SKM-1 treated with dmso at 0.1 percent for 144 hours (cell line): ENCODE results near the gene TRIM2.
"Not testable (repeated sequence)": the region's sequence is repeated elsewhere in the genome, so short reads cannot be mapped to it uniquely, and the experiment has no call there.

Experiments
- DNase-seq: peaks from one replicate; lab custom pipeline; 2025; ENCODE audit not compliant: unreplicated experiment; lab: John Stamatoyannopoulos, UW

TRIM2 gene

DNA sequence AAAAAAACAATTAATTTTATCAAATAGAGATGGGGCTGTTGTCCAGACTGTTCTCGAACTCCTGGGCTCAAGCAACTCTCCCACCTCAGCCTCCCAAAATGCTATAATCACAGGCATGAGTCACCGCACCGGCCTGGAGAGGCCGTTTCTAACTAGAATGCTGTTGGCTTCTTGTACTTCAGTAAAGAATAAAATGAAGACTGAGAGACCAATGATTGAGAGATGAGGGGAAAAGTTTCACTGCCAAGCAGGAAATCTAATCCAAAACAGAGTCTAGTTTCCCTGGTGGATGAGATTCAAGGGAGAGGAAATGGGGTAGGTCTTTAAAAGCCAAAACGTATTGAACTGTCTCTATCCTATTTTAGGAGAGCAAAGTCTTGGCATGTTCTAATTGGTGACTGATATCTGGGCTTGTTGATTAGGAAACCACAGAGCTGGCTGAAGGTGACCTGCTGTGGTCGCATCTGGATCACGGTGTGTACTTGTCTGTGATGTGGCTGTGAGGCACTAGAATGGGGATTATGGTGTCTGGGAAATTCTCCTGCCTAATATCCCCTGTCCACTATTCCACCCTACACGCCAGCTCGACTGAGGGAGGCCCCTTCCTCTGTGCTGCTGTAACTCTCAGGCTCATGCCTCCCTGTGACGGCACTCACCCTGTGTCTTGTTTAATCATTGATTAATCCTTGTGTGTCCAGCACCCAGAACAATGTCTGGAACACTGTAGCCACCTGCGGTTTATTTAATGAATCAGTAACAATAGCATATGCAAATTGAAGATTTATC lies 15.0 kb upstream of the TRIM2 start:
- no peak for DNase-seq

DNA sequence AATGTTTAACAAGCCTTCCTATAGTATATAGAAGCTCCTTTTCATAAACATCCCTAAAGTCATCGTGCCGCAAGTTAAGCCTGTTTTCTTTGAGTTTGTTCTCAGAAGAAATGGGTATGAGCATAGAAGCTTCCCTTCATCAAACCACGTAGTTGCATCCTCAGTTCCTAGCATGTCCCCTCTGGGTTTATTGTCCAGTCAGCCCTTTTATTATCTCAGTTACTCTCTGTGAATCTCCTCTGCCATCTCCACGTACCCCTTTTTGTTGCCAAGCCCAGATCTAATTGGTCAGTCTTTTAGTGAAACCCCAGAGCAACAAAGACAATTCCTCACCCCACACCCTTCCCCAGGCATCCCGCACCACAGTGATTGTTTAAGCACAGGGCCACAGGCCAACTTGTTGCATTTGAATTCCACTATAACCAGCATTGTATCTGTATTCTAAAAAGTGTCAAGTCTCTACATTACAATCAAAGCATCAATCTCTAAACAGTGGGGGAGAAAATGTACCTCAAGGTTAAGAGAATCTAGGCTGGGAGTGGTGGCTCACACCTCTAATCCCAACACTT lies 12.4 kb upstream of the TRIM2 start:
- no peak for DNase-seq

GRCh38 chr4:153197301-153197700 lies 6.9 kb upstream of the TRIM2 start:
- no peak for DNase-seq

DNA sequence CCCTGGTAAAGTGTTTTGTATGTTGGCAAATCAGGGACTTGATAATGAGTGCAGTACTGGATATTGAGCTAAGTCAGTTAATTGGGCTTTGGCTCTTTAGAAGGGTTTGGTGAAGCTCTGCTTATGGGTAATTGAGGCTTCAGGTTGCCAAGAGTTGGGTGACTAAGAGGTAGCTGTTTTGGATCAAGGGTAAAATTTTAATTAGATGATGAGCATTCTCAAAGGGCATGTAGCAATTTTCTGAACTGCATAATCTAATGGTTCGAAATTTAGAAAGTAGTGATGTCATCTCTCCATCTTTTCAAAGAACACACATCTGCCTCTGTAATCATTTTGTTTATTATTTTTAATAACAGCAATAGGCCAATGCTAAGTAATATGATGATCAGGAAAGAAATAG lies 5.5 kb upstream of the TRIM2 start:
- DNase-seq, result no peak

- not testable (repeated sequence) for DNase-seq
Measured at GRCh38 chr4:153203746-153204145, 497 bp upstream of the TRIM2 start.

GRCh38 chr4:153204728-153205648 lies 745 bp downstream of the TRIM2 start:
- DNase-seq, result no peak

- no peak for DNase-seq
Measured at GRCh38 chr4:153205757-153206156, 1.5 kb downstream of the TRIM2 start.

- no peak for DNase-seq
Measured at GRCh38 chr4:153206534-153206933, 2.3 kb downstream of the TRIM2 start.

- DNase-seq, result no peak
Measured at GRCh38 chr4:153207027-153207426, 2.8 kb downstream of the TRIM2 start.

DNA sequence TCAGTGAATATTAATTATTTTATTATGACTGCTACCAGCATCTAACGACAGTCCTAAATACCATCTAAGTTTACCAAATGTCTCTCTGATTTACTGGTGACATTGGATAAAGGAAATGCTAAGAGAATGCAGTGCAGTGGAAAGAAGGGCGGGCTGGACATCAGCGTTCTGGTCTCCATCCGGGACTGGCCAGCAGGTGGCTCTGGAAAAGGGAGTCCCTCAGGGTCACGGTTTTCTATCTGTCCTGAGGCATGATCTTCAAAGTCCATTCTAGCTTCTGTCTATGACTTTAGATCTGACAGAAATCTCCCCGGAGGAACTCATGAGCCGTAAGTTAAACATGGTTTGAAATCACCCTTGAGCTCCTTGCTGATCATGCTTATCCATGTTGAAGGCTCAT lies 3.3 kb downstream of the TRIM2 start:
- DNase-seq, result no peak

- DNase-seq, result no peak
Measured at GRCh38 chr4:153209410-153209809, 5.2 kb downstream of the TRIM2 start.

- DNase-seq, result no peak
Measured at GRCh38 chr4:153210727-153211126, 6.5 kb downstream of the TRIM2 start.

GRCh38 chr4:153211986-153212728 lies 7.9 kb downstream of the TRIM2 start:
- peak; percentile 11 for DNase-seq

- DNase-seq, result no peak
Measured at GRCh38 chr4:153212736-153213135, 8.5 kb downstream of the TRIM2 start.

DNA sequence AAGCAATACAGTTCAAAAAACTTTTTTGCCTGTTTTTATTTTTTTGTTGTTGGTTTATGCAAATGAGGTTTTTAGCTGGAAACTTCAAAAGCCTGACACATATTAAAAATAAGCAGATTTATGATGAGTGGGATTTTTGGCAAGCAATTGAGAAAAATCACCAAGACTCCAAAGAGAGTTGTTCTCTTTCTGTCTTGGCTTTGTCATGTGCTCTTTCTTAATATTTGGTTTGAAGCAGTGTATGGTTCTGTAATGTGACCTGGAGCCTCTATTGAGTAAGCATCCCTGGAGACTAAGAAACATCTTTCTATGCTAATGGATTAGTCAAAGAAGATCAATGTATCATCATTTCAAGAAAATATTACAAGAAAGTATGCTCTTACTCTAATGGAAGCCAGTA lies 11.7 kb downstream of the TRIM2 start:
- DNase-seq, result no peak

GRCh38 chr4:153216546-153216945 lies 12.3 kb downstream of the TRIM2 start:
- no peak for DNase-seq

- DNase-seq, result no peak
Measured at GRCh38 chr4:153217440-153217839, 13.2 kb downstream of the TRIM2 start.

DNA sequence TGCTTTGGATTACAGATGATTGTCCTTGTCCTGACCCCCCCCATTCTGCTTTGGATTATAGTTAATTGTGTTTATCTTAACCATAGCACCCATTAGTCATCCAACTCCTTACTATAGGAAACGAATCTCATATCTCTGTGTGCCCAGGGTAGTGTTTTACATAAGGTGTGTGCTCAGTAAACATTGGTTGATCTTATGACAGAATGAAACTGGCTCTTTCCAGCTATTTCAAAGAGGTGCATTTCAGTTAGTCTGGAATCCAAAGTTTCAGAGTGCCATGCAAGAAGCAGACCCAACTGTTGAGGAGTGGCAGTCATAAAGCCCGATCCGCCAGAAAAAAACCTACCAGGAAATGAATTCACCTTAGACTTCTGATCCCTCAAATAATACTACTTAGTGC lies 14.7 kb downstream of the TRIM2 start:
- no peak for DNase-seq

GRCh38 chr4:153220682-153221395 lies 16.6 kb downstream of the TRIM2 start:
- no peak for DNase-seq
